Measurements from ENCODE around the gene MTHFD2L.
A peak's percentile ranks its signal among the peaks of the same experiment; 100 is the strongest.

Gene MTHFD2L

DNA sequence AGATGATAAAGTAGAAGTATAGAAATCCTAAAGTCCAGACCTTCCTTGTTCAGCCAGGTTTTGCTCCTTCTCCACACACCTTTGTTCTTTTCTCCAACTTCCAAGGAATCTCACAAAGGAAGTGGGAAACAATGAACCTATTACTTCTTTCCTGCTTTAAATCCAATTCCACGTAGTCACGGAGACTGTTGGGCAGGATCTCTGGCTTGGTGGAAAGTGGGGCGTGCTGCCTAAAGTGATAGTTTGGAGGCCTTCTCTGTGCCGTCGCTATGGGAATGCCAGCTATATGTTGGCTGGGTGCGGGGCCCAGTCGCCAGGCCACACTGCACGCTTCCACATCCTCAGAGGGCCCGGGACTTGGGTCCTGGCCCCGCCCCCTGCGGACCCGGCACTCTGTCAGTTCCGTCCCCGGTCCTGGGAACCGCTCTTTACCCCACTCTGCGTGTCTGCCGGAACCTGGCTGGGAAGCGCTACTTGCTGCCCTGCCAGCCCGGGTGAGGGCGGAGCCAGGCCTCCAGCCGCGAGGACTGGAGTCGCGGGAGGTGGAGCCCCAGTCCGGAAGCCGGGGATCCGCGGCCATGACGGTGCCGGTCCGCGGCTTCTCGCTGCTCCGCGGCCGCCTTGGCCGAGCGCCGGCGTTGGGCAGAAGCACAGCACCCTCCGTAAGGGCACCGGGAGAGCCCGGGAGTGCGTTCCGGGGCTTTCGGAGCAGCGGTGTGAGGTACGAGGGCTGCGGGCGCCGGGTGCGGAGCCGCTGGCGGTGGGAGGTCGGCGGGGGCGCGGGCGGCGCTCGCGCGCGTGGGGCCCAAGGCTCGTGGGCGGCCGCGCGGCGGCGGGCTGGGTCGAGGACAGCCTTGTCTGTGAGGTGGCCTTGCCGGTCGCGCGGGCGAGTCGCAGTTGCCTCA is at the start of gene MTHFD2L:
MTHFD2L (plus strand) TSS at position 558 of the 905 bp plus-strand sequence; CDS start at position 579, 21 bp downstream.
- Histone ChIP-seq H3K79me2 (ENCODE audit: insufficient read depth, low read length) (peaks cover 46% of the 10 kb centered on the region), H4K20me1 (ENCODE audit: insufficient read depth, low read length) (no peaks in the 10 kb centered on the region), H3K4me2 (ENCODE audit: low read length) (peak within 1 kb of the TSS; percentile 92), H3K9me2 (ENCODE audit: low read depth, low read length) (no peaks in the 10 kb centered on the region), H3K27ac (ENCODE audit: low read depth, low read length, poor library complexity, severe bottlenecking) (peak within 1 kb of the TSS; percentile 59), H3K9ac (ENCODE audit: low read length) (peak within 1 kb of the TSS; percentile 99), H3K36me3 (ENCODE audit: insufficient read depth, low read length) (peaks cover 31% of the 10 kb centered on the region), H2AFZ (ENCODE audit: low read length) (peak within 1 kb of the TSS; percentile 91), H3K9me3 (ENCODE audit: low read length) (no peaks in the 10 kb centered on the region), H3K4me3 (ENCODE audit: low read depth, low read length, poor library complexity, severe bottlenecking) (peak within 1 kb of the TSS; percentile 100), H3K27me3 (ENCODE audit: insufficient read depth, low read length) (no peaks in the 10 kb centered on the region), H3K4me1 (ENCODE audit: insufficient read depth, low read length, severe bottlenecking) (peaks cover 23% of the 10 kb centered on the region), H3F3A (ENCODE audit: insufficient read depth, low read length) (no peaks in the 10 kb centered on the region)
- TF ChIP-seq EZH2 (IDR thresholded peaks at IDR 0.05; ENCODE audit: borderline replicate concordance, low read length) = no peak
- TF ChIP-seq, protein P1, sequence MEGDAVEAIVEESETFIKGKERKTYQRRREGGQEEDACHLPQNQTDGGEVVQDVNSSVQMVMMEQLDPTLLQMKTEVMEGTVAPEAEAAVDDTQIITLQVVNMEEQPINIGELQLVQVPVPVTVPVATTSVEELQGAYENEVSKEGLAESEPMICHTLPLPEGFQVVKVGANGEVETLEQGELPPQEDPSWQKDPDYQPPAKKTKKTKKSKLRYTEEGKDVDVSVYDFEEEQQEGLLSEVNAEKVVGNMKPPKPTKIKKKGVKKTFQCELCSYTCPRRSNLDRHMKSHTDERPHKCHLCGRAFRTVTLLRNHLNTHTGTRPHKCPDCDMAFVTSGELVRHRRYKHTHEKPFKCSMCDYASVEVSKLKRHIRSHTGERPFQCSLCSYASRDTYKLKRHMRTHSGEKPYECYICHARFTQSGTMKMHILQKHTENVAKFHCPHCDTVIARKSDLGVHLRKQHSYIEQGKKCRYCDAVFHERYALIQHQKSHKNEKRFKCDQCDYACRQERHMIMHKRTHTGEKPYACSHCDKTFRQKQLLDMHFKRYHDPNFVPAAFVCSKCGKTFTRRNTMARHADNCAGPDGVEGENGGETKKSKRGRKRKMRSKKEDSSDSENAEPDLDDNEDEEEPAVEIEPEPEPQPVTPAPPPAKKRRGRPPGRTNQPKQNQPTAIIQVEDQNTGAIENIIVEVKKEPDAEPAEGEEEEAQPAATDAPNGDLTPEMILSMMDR (IDR thresholded peaks at IDR 0.05; ENCODE audit: low read length) = no peak

DNA sequence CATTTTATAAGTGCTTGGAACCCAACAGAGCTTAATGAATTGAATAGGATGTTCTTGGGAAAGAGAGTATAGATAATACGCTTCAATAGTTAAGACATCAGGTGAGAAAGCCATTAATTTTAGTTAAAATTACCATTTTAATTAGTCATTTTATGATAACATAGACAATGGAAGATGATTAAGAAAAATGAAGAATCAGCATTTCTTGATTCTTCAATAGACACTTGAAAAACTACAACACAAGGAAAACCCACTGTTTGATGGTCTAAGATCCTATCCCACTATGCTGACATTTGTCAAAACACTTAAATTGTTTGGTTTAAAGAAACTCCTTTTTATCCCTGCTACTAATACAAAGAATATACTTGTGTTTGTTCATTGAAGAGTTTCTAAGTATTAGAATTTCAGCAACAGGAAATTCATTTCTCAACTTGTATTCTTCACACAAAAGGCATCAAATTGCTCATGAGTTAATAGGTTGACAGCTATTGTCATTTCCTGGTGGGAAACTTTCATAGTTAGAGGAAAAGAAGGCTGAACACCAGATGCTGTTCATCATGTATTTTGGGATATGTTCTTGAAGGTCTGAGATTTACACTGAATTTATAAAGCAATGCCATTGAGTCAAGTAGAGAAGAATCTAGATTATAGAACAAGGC is 49.3 kb upstream of the MTHFD2L start:
- no peak overlapping the region for H3K27ac ChIP-seq (ENCODE audit: low read depth, low read length, poor library complexity, severe bottlenecking)
- H2AFZ ChIP-seq (ENCODE audit: low read length) = no peak overlapping the region
- no peaks in the 10 kb centered on the region for H3K4me1 ChIP-seq (ENCODE audit: insufficient read depth, low read length, severe bottlenecking)
- H3K9me2 ChIP-seq (ENCODE audit: low read depth, low read length) = no peaks in the 10 kb centered on the region
- TF ChIP-seq, protein P1 (IDR thresholded peaks at IDR 0.05; ENCODE audit: low read length) = no peak
- H4K20me1 ChIP-seq (ENCODE audit: insufficient read depth, low read length) = no peaks in the 10 kb centered on the region
- H3K27me3 ChIP-seq (ENCODE audit: insufficient read depth, low read length) = no peaks in the 10 kb centered on the region; the same call in 1 of the 2 replicates
- H3K79me2 ChIP-seq (ENCODE audit: insufficient read depth, low read length) = no peaks in the 10 kb centered on the region
- no peak overlapping the region for H3K4me2 ChIP-seq (ENCODE audit: low read length)
- H3K4me3 ChIP-seq (ENCODE audit: low read depth, low read length, poor library complexity, severe bottlenecking) = no peak overlapping the region
- H3K36me3 ChIP-seq (ENCODE audit: insufficient read depth, low read length) = no peaks in the 10 kb centered on the region
- no peak overlapping the region for H3K9ac ChIP-seq (ENCODE audit: low read length)
- H3K9me3 ChIP-seq (ENCODE audit: low read length) = no peaks in the 10 kb centered on the region
- H3F3A ChIP-seq (ENCODE audit: insufficient read depth, low read length) = no peaks in the 10 kb centered on the region

DNA sequence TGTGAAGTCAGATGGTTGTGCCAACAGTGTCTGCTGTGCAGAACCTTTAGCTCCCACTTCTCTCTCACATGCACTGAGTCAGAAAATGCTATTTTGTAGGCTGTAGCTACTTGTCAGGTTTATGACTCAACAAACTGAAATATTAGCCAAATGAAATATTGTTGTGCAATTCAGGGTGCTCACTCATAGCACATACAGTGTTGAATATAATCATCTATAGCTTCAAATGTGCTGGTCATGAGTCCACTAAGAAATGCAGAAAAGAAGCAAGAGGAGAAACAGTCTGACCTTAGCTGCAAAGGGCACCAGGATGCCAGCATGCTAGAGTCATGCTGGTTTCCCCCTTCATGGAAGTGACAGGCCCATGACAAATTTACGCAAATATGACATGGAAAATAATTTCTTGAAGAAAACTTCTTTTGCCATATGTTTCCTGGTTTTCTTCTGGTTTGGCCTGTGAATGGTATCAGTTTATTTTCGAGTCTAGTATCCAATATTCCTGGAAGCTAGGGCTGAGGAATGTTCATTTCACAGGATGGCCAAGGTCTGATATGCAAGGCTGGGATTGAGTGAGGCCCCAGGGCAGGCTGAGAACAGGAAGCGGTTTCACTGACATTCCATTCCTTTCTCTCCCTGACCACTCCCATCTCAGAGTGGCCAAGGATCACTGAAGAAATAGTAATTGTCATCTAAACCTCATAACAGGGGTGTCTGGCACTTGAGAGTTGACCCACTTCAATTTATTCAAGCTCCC is 48.6 kb upstream of the MTHFD2L start:
- no peak overlapping the region for H2AFZ ChIP-seq (ENCODE audit: low read length)
- no peak overlapping the region for H3K9ac ChIP-seq (ENCODE audit: low read length)
- H3K36me3 ChIP-seq (ENCODE audit: insufficient read depth, low read length) = no peaks in the 10 kb centered on the region

More for the DNA sequence above, 48.6 kb upstream of the MTHFD2L start:
- Histone ChIP-seq H3K27ac (ENCODE audit: low read depth, low read length, poor library complexity, severe bottlenecking) (no peak overlapping the region), H3K27me3 (ENCODE audit: insufficient read depth, low read length) (no peaks in the 10 kb centered on the region; the same call in 1 of the 2 replicates), H3K4me2 (ENCODE audit: low read length) (no peak overlapping the region), H4K20me1 (ENCODE audit: insufficient read depth, low read length) (no peaks in the 10 kb centered on the region), H3K79me2 (ENCODE audit: insufficient read depth, low read length) (no peaks in the 10 kb centered on the region), H3K9me2 (ENCODE audit: low read depth, low read length) (no peaks in the 10 kb centered on the region), H3K4me3 (ENCODE audit: low read depth, low read length, poor library complexity, severe bottlenecking) (no peak overlapping the region), H3K4me1 (ENCODE audit: insufficient read depth, low read length, severe bottlenecking) (no peaks in the 10 kb centered on the region), H3K9me3 (ENCODE audit: low read length) (no peaks in the 10 kb centered on the region), H3F3A (ENCODE audit: insufficient read depth, low read length) (no peaks in the 10 kb centered on the region)
- TF ChIP-seq, protein P1 (IDR thresholded peaks at IDR 0.05; ENCODE audit: low read length) = no peak
- no peak for TF ChIP-seq EZH2 (IDR thresholded peaks at IDR 0.05; ENCODE audit: borderline replicate concordance, low read length)

Data from OCI-LY1 (cell line).